T47D (cell line): ENCODE results near the gene NUDT13.

Experiments used
- DNase-seq, 2 experiments: peaks; one replicate each; pipeline versions ENCODE4 v3.0.0 to v3.0.0-alpha.2; 2011 to 2012; ENCODE audit warnings: low read depth in 1 of 2, low spot score in 1 of 2
- JUND ChIP-seq: IDR thresholded peaks from 2 replicates; pipeline ENCODE4 v1.6.1; 2012; ENCODE audit warnings: low read depth
- in situ Hi-C: cut with HindIII; loops from 2 replicates; pipeline ENCODE4 v1.10.0; 2016; ENCODE audit warnings: low sequenced_read_pairs, low pct_unique_long_range_greater_than_20kb

The NUDT13 gene

GRCh38 chr10:73110345-73110849 lies at the start of gene NUDT13:
NUDT13 (plus strand) TSS chr10:73110455; CDS start chr10:73114366, 3,911 bp downstream.
- no peak for TF ChIP-seq JUND
- in situ Hi-C loops: no loop called here
- peak; percentile 39 to 82 for DNase-seq

GRCh38 chr10:73060738-73061635 lies 49.3 kb upstream of the NUDT13 start:
- in situ Hi-C loops: no loop called here
- peak; percentile 13 to 40 for DNase-seq
- no peak for TF ChIP-seq JUND

- in situ Hi-C loops: no loop called here
- TF ChIP-seq JUND: no peak
- DNase-seq: no peak
These were observed 48.5 kb upstream of the NUDT13 start for GRCh38 chr10:73061743-73062142.

GRCh38 chr10:73065441-73065840 lies 44.8 kb upstream of the NUDT13 start:
- in situ Hi-C loops: no loop called here

GRCh38 chr10:73073627-73074026 lies 36.6 kb upstream of the NUDT13 start:
- TF ChIP-seq JUND: no peak
- no peak for DNase-seq
- in situ Hi-C loops: no loop called here

More at GRCh38 chr10:73065441-73065840, 44.8 kb upstream of the NUDT13 start:
- DNase-seq: no peak
- no peak for TF ChIP-seq JUND

DNA sequence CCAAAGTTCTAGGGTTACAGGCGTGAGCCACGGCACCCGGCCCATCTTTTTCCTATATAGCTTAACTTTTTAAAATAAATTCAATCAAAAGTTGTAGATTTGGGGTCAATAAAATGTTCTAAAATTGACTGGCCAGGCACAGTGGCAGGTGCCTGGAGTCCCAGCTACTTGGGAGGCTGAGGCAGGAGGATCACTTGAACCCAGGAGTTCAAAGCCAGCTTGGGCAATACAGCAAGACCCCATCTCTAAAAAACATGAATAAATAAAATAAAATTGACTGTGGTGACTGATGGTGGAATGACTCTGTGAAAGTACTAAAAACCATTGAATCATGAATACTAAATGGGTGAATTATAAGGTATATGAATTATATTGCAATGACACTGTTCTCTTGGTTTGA lies 34.4 kb upstream of the NUDT13 start:
- in situ Hi-C loops: no loop called here
- DNase-seq: no peak
- no peak for TF ChIP-seq JUND

DNA sequence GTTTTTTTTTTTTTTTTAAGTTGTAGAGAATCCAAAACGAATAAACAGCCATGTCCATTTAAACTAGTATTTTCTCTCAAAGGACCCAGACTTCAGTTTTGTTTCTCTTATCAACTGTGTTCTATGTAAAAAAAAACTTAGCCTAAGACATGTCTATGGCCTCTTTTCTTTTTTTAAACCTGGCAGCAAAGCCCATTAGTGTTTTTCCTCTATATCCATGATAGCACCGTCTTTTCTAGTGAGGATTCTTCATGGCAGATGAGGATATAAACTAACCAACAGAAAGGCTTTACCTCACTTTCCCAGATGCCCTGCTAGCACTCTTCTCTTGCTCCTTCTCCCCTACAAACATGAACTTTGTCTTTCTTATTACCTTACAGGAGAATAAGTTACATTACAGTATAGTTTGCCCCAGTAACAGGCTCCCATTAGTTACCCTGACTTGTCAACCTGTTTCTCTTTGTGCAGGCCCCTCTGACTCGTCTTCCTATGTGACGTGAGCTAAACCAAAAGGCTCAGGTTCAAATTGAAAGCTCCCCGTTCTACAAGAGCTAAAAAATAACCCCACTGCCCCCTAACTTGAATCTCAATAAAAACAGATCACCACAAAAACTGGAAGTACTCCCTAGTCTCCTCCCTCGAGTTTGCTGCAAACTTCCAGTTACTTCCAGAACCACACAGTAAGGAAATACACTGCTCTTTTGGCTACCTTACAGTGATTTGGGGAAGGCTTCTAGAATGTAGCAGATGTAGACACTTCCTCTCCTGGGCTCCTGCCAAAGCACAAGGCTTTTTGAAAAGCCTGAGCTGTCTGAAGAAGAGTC lies 33.7 kb upstream of the NUDT13 start:
- in situ Hi-C loops: no loop called here
- no peak for TF ChIP-seq JUND
- DNase-seq: no peak

GRCh38 chr10:73079779-73080541 lies 30.3 kb upstream of the NUDT13 start:
- DNase-seq: no peak
- in situ Hi-C loops: no loop called here
- TF ChIP-seq JUND: no peak

DNA sequence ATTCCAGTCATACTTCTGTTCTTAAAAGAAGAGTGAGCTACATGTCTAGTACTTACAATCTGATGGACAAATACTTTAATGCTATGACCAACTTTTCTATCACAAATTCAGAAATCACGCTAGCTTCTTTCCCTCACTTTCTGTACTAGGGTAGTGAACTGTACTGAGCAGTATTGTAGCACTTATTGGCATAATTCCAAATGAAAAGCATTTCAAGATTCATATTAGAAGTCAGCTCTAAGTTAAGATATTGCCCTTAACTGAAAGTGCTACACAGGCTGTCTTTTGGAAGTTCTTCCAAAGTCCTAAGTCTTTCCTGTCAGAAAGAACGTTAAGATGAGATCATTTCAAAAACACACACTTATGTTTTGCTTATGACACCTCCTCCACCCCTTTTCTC lies 27.0 kb upstream of the NUDT13 start:
- no peak for TF ChIP-seq JUND
- in situ Hi-C loops: no loop called here
- no peak for DNase-seq

DNA sequence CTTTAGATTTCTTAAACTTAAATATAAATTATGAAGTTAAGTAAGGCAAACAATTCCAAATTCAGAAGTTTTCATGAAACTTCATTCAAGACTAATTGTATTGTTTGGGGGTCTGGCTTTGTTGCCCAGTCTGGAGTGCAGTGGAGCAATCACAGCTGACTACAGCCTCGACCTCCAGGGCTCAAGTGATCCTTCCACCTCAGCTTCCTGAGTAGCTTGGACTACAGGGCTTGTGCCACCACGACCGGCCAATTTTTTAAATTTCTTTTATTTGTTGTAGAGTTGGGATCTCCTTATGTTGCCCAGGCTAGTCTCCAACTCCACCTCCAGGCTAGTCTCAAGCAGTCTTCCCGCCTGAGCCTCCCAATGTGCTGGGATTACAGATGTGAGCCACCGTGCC lies 26.0 kb upstream of the NUDT13 start:
- in situ Hi-C loops: no loop called here
- no peak for DNase-seq
- no peak for TF ChIP-seq JUND

DNA sequence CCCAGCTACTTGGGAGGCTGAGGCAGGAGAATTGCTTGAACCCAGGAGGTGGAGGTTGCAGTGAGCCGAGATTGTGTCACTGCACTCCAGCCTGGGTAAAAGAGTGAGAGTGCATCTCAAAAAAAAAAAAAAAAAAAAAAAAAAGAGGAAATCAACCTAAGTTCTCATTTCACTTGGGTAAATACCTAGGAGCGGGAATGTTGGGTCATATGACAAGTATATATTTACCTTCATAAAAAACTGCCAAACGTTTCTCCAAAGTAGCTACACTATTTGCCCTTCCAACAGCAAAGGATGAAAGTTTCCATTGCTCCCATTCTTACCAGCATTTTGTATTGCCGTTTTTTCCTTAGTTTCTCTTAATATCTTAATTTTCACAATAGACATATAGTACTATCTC lies 23.4 kb upstream of the NUDT13 start:
- in situ Hi-C loops: no loop called here

DNA sequence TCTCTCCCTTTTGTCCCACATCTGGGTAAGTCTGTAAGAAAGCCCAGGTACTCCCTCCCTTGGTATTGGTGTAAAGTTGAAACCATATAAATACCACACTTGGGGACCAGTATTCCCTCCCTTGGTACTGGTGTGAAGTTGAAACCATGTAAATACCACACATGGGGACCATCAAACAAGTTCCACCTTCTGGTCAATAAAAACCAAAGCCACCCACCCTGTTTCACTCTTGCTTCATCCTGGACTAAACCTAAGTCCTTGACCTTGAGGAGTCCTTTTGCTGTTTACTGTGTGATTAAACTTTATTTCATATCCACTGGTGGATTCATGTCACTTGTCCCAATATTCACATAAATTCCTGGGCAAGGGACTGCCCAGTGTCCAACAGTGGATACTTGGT lies 22.0 kb upstream of the NUDT13 start:
- TF ChIP-seq JUND: no peak
- no peak for DNase-seq
- in situ Hi-C loops: no loop called here

More for the DNA sequence above, 23.4 kb upstream of the NUDT13 start:
- no peak for TF ChIP-seq JUND
- DNase-seq: peak in 1 of 2 experiments; percentile 48
